ENCODE data around the gene SLIT2.
A peak's percentile ranks its signal among the peaks of the same experiment; 100 is the strongest.

SLIT2 gene

GRCh38 chr4:20251796-20252655, at the start of gene SLIT2:
SLIT2 (plus strand) TSS chr4:20251905; CDS start chr4:20253816, 1,911 bp downstream.
- DNase-seq (ENCODE audit: extremely low spot score, insufficient read length, low read depth) (peak; percentile 30), FAIRE-seq (no peak)

GRCh38 chr4:20203508-20203907, 48.2 kb upstream of the SLIT2 start:
- no peak for DNase-seq (ENCODE audit: extremely low spot score, insufficient read length, low read depth)
- no peak for FAIRE-seq

GRCh38 chr4:20217521-20217920, 34.2 kb upstream of the SLIT2 start:
- DNase-seq (ENCODE audit: extremely low spot score, insufficient read length, low read depth) (no peak), FAIRE-seq (no peak)

- FAIRE-seq (no peak), DNase-seq (ENCODE audit: extremely low spot score, insufficient read length, low read depth) (no peak)
Observed at GRCh38 chr4:20217951-20218350, 33.8 kb upstream of the SLIT2 start.

- FAIRE-seq (no peak), DNase-seq (ENCODE audit: extremely low spot score, insufficient read length, low read depth) (no peak)
Observed at GRCh38 chr4:20219521-20219920, 32.2 kb upstream of the SLIT2 start.

GRCh38 chr4:20237894-20238537, 13.7 kb upstream of the SLIT2 start:
- DNase-seq (ENCODE audit: extremely low spot score, insufficient read length, low read depth), result no peak
- no peak for FAIRE-seq

- DNase-seq (ENCODE audit: extremely low spot score, insufficient read length, low read depth) (no peak), FAIRE-seq (no peak)
Observed at GRCh38 chr4:20248155-20248558, 3.5 kb upstream of the SLIT2 start.

- DNase-seq (ENCODE audit: extremely low spot score, insufficient read length, low read depth), result no peak
- no peak for FAIRE-seq
Observed at GRCh38 chr4:20249333-20249732, 2.4 kb upstream of the SLIT2 start.

- no peak for DNase-seq (ENCODE audit: extremely low spot score, insufficient read length, low read depth)
- no peak for FAIRE-seq
Observed at GRCh38 chr4:20251031-20251795, 492 bp upstream of the SLIT2 start.

GRCh38 chr4:20252656-20253282, 1.1 kb downstream of the SLIT2 start:
- DNase-seq (ENCODE audit: extremely low spot score, insufficient read length, low read depth) (no peak), FAIRE-seq (no peak)

GRCh38 chr4:20253283-20253734, 1.6 kb downstream of the SLIT2 start:
- DNase-seq (ENCODE audit: extremely low spot score, insufficient read length, low read depth), result no peak
- no peak for FAIRE-seq

- FAIRE-seq, result no peak
Observed at GRCh38 chr4:20253735-20254409, 2.2 kb downstream of the SLIT2 start.

GRCh38 chr4:20254511-20255250, 3.0 kb downstream of the SLIT2 start:
- DNase-seq (ENCODE audit: extremely low spot score, insufficient read length, low read depth) (no peak), FAIRE-seq (no peak)

More at GRCh38 chr4:20253735-20254409, 2.2 kb downstream of the SLIT2 start:
- DNase-seq (ENCODE audit: extremely low spot score, insufficient read length, low read depth), result no peak

- no peak for DNase-seq (ENCODE audit: extremely low spot score, insufficient read length, low read depth)
- no peak for FAIRE-seq
Observed at GRCh38 chr4:20255251-20255586, 3.5 kb downstream of the SLIT2 start.

- FAIRE-seq, result no peak
Observed at GRCh38 chr4:20255823-20256222, 4.1 kb downstream of the SLIT2 start.

GRCh38 chr4:20256381-20256881, 4.7 kb downstream of the SLIT2 start:
- FAIRE-seq (no peak), DNase-seq (ENCODE audit: extremely low spot score, insufficient read length, low read depth) (no peak)

More at GRCh38 chr4:20255823-20256222, 4.1 kb downstream of the SLIT2 start:
- DNase-seq (ENCODE audit: extremely low spot score, insufficient read length, low read depth), result no peak

GRCh38 chr4:20259707-20260106, 8.0 kb downstream of the SLIT2 start:
- FAIRE-seq (no peak), DNase-seq (ENCODE audit: extremely low spot score, insufficient read length, low read depth) (no peak)

GRCh38 chr4:20260821-20261220, 9.1 kb downstream of the SLIT2 start:
- FAIRE-seq (no peak), DNase-seq (ENCODE audit: extremely low spot score, insufficient read length, low read depth) (no peak)

- FAIRE-seq, result no peak
- DNase-seq (ENCODE audit: extremely low spot score, insufficient read length, low read depth), result no peak
Observed at GRCh38 chr4:20262221-20262620, 10.5 kb downstream of the SLIT2 start.

Data from GM18507 (cell line).